Parathyroid adenoma (tissue), 2 donors: ENCODE data around the gene KMT2C.
"Not testable (repeated sequence)": the region's sequence is repeated elsewhere in the genome, so short reads cannot be mapped to it uniquely, and the experiment has no call there.

ENCODE experiments used
- H2AFZ ChIP-seq: fragments of 300-600 bp; sonication (generic); one replicate; pipeline ENCODE4 v1.7.0; 2017; ENCODE audit warnings: antibody characterized with exemption, mild to moderate bottlenecking
- H3K27ac ChIP-seq: fragments of 300-600 bp; sonication (generic); one replicate; pipeline ENCODE4 v1.7.0; 2017
- H3K27me3 ChIP-seq: fragments of 300-600 bp; sonication (generic); one replicate; pipeline ENCODE4 v1.7.0; 2017; ENCODE audit warnings: low read length; ENCODE audit not compliant: control insufficient read depth, insufficient read depth
- H3K36me3 ChIP-seq: fragments of 300-600 bp; sonication (generic); one replicate; pipeline ENCODE4 v1.7.0; 2017; ENCODE audit warnings: low read length; ENCODE audit not compliant: control insufficient read depth, insufficient read depth
- H3K4me1 ChIP-seq: fragments of 300-600 bp; sonication (generic); one replicate; pipeline ENCODE4 v1.7.0; 2017; ENCODE audit warnings: control low read depth
- H3K4me2 ChIP-seq: fragments of 300-600 bp; sonication (generic); one replicate; pipeline ENCODE4 v1.7.0; 2017; ENCODE audit warnings: low read length
- H3K4me3 ChIP-seq: fragments of 300-600 bp; sonication (generic); one replicate; pipeline ENCODE4 v1.7.0; 2017; ENCODE audit warnings: low read depth, low read length
- H3K79me2 ChIP-seq: fragments of 300-600 bp; sonication (generic); one replicate; pipeline ENCODE4 v1.7.0; 2017; ENCODE audit warnings: control low read depth
- H3K9ac ChIP-seq: fragments of 300-600 bp; sonication (generic); one replicate; pipeline ENCODE4 v1.7.0; 2017; ENCODE audit warnings: mild to moderate bottlenecking
- H3K9me3 ChIP-seq: fragments of 300-600 bp; sonication (generic); one replicate; pipeline ENCODE4 v1.7.0; 2017; ENCODE audit warnings: low read length; ENCODE audit not compliant: control insufficient read depth
- TF ChIP-seq, protein P1 (sequence below): fragments of 300-600 bp; sonication (generic); IDR thresholded peaks from one replicate; pipeline ENCODE4 v1.7.0; 2017; ENCODE audit warnings: antibody characterized with exemption, mild to moderate bottlenecking
- donor health status: primary hyperparathyroidism.

Gene KMT2C

DNA sequence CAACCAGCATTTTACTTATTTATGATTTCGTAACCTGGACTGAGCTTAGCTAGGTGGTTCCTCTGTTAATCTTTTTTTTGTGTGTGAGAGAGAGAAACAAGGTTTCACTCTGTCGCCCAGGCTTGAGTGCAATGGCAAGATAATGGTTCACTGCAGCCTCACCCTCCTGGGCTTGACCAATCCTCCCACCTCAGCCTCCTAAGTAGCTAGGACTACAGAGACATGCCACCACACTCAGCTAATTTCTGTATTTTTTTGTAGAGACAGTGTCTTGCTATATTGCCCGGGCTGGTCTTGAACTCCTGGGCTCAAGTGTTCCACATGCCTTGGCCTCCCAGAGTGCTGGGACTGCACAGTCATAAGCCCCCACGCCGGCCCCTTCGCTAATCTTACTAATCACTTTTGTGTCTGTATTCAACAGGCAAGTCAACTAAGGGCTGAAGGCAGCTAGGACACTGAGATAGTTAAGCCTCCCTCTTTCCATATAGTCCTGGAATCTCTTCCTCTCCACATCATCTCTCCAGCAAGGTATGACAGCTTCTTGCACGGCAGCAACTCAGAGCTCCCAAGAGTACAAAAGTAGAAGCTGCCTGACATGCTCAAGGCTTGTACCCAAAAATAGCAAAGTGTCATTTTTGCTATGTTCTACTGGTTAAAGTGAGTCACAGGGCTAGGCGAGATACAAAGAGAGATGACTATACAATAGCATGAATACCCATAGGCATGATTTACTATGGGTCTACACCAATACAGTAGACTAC lies 11.3 kb downstream of the KMT2C start:
- TF ChIP-seq, protein P1, sequence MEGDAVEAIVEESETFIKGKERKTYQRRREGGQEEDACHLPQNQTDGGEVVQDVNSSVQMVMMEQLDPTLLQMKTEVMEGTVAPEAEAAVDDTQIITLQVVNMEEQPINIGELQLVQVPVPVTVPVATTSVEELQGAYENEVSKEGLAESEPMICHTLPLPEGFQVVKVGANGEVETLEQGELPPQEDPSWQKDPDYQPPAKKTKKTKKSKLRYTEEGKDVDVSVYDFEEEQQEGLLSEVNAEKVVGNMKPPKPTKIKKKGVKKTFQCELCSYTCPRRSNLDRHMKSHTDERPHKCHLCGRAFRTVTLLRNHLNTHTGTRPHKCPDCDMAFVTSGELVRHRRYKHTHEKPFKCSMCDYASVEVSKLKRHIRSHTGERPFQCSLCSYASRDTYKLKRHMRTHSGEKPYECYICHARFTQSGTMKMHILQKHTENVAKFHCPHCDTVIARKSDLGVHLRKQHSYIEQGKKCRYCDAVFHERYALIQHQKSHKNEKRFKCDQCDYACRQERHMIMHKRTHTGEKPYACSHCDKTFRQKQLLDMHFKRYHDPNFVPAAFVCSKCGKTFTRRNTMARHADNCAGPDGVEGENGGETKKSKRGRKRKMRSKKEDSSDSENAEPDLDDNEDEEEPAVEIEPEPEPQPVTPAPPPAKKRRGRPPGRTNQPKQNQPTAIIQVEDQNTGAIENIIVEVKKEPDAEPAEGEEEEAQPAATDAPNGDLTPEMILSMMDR = no peak
- Histone ChIP-seq H3K9me3 (no peaks in the 10 kb centered on the region), H3K36me3 (no peaks in the 10 kb centered on the region), H2AFZ (no peak overlapping the region), H3K27me3 (no peaks in the 10 kb centered on the region), H3K4me1 (no peaks in the 10 kb centered on the region), H3K27ac (no peak overlapping the region), H3K4me3 (no peak overlapping the region), H3K79me2 (peaks cover 81% of the 10 kb centered on the region), H3K9ac (no peak overlapping the region), H3K4me2 (no peak overlapping the region)

- H3K4me1 ChIP-seq = no peaks in the 10 kb centered on the region
- H3K4me3 ChIP-seq = no peak overlapping the region
- no peaks in the 10 kb centered on the region for H3K9me3 ChIP-seq
- no peak overlapping the region for H2AFZ ChIP-seq
- no peak overlapping the region for H3K27ac ChIP-seq
- peaks cover 79% of the 10 kb centered on the region for H3K79me2 ChIP-seq
- TF ChIP-seq, protein P1 = no peak
- H3K4me2 ChIP-seq = no peak overlapping the region
- H3K36me3 ChIP-seq = no peaks in the 10 kb centered on the region
- no peak overlapping the region for H3K9ac ChIP-seq
- no peaks in the 10 kb centered on the region for H3K27me3 ChIP-seq
These were observed 11.8 kb downstream of the KMT2C start for GRCh38 chr7:152423991-152424347.

- not testable (repeated sequence) for H3K4me3 ChIP-seq, H2AFZ ChIP-seq, H3K9me3 ChIP-seq, H3K36me3 ChIP-seq, H3K27me3 ChIP-seq, H3K9ac ChIP-seq, H3K4me1 ChIP-seq, H3K4me2 ChIP-seq, H3K27ac ChIP-seq
- peaks cover 81% of the 10 kb centered on the region for H3K79me2 ChIP-seq
These were observed 12.6 kb downstream of the KMT2C start for GRCh38 chr7:152423171-152423570.

GRCh38 chr7:152420950-152421349 lies 14.9 kb downstream of the KMT2C start:
- H3K79me2 ChIP-seq = peaks cover 80% of the 10 kb centered on the region
- H3K4me1 ChIP-seq, H3K36me3 ChIP-seq, H3K9ac ChIP-seq, H3K4me2 ChIP-seq, H3K9me3 ChIP-seq, H3K27me3 ChIP-seq, H3K27ac ChIP-seq, H2AFZ ChIP-seq, H3K4me3 ChIP-seq: not testable (repeated sequence)

DNA sequence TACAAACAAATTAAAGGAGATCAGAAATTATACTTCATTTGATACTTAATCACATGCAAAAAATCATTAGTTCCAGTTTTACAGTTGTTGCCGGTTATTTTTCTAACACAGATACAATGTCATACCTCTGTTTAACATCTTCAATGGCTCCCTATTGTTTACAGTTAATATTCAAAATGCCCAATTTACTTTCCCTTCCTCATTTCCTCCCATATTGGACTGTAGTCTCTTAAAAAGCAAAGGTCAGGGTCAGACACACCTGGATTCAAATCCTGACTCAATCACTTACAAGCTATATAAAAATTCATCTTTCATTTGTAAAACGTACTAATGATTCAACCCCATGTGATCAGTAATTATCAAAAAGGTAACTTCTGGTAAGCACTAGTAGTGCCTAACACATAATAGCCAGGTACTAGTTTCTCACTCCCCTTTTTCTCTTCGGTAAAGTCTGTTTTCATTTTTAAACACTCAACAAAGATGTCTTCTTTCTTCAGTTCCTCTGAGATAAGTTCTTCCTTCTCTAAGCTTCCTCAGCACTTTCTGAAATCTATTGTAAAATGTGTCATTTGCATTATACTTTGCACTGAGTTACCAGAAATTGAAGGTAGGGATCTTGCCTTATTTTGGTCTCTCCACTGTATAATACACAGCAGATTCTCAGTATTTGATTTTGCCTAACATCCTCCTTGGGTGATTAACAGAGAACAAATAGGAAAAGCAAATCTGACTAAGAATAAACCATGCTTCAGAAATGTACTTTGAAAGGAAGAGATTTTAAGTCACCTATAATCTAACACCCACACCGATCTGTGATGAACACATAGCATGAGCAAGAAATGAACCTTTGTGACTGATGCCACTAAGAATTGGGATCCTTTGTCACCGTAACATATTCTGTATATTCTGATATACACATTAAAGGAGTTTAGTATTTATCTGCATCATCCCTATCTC lies 16.1 kb downstream of the KMT2C start:
- H3K9me3 ChIP-seq = no peaks in the 10 kb centered on the region
- H3K36me3 ChIP-seq = no peaks in the 10 kb centered on the region
- no peaks in the 10 kb centered on the region for H3K4me1 ChIP-seq
- no peak overlapping the region for H3K4me3 ChIP-seq
- no peak overlapping the region for H2AFZ ChIP-seq
- no peaks in the 10 kb centered on the region for H3K27me3 ChIP-seq
- no peak overlapping the region for H3K9ac ChIP-seq
- peaks cover 78% of the 10 kb centered on the region for H3K79me2 ChIP-seq
- no peak overlapping the region for H3K27ac ChIP-seq
- TF ChIP-seq, protein P1 = no peak
- no peak overlapping the region for H3K4me2 ChIP-seq
